NCI-H524 treated with DMSO at 0.1 percent for 48 hours (cell line): ENCODE data around the gene KDM1B.
"Not testable (repeated sequence)": the region's sequence is repeated elsewhere in the genome, so short reads cannot be mapped to it uniquely, and the experiment has no call there.

Experiments used
- DNase-seq: peaks from one replicate; lab custom pipeline; 2025; lab: John Stamatoyannopoulos, UW

The KDM1B gene

DNA sequence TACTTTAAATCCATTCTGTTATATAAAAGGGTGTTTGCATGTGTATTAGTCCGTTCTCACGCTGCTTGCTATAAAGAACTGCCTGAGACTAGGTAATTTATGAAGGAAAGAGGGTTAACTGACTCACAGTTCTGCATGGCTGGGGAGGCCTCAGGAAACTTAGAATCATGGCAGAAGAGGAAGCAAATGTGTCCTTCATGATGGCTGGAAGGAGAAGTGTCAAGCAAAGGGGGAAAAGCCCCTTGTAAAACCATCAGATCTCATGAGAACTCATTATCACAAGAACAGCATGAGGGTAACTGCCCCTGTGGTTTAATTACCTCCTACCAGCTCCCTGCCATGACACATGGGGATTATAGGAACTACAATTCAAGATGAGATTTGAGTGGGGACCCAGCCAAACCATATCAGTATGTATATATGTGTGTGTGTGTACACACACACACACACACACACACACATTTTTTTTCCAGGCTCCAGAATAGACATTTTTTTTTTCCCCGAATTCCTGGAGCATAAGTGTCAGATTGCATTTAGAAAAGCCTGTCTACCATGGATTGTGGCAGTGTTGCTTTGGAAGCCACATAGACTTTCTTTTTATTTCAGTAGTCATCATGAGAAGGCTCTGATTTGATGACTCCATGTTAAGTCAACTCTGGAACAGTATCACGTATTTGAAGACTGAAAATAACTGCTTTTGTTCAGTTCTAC, 31.5 kb downstream of the KDM1B start:
- DNase-seq = no peak

DNA sequence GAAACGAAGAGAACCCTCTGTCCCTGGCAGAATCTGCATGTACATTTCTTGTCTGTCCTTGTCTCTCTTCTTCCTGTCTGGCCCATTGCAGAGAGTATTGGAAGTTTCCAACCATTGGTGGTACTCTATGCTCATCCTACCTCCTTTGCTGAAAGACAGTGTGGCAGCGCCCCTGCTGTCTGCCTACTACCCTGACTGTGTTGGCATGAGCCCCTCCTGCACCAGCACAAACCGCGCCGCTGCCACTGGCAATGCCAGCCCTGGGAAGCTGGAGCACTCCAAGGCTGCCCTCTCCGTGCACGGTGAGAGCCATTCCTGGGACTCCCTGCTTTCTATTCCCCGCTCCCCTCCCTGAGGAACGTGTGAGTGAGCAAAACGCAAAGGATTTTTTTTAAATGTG, 32.5 kb downstream of the KDM1B start:
- no peak for DNase-seq

DNA sequence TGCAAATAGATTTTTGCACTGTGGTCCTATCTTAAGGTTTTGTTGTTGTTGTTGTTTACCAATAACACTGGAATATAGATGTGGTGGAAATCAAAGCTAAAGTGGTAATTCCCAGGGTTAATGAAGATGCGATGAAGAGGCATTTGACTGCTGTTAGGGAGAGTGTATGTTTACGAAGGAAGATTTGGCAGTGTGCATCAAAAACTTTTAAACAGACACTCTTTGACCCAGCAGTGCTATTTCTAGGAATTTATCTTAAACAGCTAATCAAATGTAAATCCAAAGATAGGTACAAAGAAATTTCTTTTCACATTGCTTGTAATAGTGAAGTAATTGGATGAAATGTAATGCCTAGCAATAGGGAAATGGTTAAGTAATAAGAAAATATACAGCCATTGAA, 34.0 kb downstream of the KDM1B start:
- DNase-seq = no peak

DNA sequence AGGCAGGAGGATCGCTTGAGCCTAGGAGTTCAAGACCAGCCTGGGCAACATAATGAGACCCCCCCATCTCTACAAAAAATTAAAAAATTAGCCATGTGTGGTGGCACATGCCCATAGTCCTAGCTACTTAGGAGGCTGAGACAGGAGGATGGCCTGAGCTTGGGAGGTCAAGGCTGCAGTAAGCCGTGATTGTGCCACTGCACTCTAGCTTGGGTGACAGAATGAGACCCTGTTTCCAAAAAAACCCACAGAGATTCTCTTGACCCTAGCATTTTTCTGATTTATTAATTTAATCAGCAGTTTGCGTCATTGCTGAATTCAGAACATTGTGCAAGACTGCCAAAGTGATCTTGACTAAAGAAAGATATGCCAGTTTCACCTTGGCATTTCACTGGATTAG, 36.8 kb downstream of the KDM1B start:
- no peak for DNase-seq

DNA sequence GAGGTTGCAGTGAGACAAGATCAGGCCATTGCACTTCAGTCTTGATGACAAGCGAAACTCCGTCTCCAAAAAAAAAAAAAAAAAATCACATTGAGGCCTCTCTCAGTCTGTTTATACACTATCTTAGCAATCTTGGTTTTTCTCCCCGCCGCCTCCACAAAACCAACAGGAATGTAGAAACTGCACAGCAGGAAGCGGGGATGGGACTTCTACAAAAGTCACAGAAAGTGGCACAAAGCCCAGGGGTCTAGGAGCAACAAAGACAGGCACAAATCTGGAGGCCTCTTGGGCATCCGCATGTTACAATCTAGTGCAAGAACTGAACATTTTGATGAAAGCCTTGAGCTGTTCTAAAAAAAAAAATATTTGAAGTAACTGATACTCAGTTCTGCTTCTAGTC, 48.6 kb downstream of the KDM1B start:
- no peak for DNase-seq

DNA sequence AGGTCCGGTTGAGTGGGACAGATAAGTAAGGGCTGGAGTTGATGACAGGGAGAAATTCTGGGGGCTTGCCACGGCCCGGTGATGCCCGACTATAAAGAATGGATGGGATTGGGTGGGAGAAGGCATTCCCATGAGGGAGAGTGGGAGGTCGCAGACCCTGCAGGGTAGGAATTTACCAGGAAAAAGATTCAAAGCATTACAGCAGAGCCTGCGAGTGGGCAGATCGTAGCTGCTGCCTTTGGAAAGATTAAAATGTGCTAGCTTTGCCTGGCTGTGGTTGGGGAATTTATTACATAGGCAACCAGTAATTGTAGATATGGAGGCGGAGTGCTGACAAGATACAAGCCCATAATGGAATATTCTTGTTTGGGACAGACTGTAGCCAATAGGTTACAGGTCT, 49.5 kb downstream of the KDM1B start:
- no peak for DNase-seq

DNA sequence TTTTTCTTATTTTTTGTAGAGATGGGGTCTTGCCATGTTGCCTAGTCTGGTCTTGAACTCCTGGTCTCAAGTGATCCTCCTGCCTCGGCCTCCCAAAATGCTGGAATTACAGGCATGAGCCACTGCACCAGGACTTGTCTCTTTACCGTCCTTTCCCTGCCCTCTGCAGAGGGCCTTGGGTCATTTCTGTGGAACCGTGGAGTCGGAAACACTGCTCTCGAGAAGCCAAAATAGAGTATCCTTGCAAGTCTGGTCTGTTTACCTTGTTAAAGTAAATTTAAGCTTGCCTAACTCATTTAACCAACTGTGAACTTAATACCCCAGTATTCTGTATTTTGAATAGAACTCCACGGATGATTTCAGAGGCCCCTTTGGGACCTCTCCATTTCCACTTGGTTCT, 51.4 kb downstream of the KDM1B start:
- DNase-seq = no peak

DNA sequence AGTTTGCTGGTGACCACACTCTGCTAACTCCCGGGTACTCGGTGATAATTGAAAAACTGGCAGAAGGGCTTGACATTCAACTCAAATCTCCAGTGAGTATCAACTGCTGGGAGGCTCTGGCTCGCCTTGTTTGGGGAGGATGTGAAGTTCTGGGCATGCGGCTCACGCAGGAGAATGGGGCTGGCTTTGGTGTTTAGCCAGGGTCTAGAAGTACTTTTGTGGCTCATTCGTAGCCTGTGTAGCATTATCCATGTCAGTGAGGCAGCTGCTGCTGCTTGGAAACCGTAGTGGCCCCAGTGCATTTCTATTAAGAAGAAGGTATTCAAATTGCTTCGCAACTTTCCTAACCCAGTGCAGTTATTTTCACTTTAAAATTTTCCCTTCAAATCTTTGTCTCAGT, 52.2 kb downstream of the KDM1B start:
- DNase-seq = no peak

DNA sequence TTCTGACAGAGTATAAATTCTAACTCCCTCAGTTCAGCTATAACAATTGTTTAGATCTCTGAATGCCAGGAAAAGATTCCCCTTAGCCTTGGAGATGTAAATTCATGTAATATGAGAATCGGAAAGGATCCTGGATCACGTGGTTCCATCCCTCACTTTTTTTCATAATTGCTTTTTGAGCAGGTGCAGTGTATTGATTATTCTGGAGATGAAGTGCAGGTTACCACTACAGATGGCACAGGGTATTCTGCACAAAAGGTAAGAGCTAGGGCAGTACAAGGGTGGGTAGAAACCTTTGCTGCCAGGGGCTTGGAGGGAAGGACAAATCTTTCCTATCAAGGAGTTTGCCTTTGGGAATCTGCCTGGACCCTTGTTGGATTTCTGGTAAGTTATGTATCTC, 52.7 kb downstream of the KDM1B start:
- peak; percentile 18 for DNase-seq

DNA sequence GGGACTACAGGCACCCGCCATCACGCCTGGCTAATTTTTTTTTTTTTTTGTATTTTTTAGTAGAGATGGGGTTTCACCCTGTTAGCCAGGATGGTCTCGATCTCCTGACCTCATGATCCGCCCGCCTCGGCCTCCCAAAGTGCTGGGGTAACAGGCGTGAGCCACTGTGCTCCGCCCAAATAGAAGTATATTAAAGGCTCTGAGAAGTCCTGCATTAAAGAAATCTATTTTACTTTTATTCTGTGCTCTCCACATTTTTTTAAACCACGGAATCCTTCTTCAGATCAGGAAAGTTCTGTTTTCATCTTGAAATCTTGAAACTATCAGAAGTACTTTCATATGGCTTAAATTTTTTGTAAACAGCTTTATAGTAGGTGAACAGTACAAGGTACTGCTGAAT, 53.6 kb downstream of the KDM1B start:
- not testable (repeated sequence) for DNase-seq

DNA sequence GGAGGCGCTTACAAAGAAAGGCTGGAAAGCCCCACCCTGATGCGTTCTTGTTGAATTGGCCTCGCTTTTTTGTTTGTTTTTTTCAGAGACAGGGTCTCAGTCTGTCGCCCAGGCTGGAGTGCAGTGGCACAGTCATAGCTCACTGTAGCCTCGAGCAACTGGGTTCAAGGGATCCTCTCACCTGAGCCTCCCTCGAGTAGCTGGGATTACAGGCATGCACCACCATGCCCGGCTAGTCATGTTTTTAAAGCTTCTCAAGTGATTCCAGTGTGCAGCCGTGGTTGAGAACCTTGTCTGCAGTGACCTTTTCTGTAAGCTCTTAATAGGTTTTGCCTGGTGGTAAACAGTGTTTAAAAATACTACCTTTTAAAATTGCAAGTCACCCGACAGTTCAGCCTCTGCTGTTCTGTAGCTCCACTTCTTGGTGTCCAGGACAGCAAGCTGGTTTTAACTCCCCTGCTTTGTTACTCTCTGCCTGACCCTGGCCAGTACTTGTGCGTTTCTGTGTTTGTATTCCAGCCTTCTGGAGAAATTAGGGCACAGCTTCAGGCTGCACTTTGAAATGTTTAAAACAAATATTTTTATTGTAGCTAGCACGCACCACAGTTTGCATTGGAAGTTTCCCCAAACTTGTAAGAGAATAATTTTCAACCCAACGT, 54.4 kb downstream of the KDM1B start:
- no peak for DNase-seq

DNA sequence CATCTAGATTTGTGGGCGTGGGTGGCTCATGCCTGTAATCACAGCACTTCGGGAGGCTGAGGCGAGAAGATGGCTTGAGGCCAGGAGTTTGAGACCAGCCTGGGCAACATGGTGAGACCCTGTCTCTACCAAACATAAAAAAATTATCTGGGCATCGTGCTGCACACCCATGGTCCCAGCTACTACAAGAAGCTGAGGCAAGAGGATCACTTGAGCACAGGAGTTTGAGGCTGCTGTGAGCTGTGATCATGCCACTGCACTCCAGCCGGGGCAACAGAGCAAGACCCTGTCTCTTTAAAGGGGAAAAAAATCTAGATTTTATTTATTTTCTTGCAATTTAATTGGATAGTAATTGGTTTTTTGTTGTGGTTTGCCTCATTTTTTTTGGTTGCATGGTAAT, 55.5 kb downstream of the KDM1B start:
- no peak for DNase-seq

DNA sequence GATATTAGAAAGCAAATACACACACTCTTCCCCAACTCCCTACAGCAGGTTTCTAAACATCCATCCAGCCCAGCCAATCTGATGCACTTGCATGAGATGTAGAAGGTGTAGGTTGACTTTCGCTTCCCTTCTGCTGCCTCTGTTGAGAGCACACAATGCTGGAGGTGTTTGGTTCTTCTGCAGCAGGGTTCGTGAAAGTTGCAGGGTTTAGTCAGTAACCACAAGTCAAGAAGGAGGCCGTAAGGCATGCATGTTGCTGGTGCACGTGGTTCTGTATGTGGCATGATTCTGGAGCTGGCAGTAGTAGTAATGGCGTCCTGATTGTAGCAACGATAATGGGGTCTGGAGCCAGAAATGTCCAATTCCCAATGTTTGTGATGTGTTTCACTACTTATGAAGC, 56.1 kb downstream of the KDM1B start:
- no peak for DNase-seq

DNA sequence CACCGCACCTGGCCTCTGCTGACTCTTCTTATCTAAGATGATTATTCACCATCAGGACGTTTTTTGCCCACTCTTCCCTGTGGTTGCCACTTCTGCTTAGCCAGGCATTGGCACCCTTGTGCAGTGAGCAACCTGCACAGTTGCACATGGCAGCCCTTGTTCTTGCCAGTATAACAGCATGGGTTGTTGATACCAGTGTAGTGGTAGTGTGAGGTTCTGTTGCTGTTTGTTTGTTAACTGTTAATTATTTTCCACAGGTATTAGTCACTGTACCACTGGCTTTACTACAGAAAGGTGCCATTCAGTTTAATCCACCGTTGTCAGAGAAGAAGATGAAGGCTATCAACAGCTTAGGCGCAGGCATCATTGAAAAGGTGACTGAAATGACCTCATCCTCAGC, 57.0 kb downstream of the KDM1B start:
- no peak for DNase-seq

DNA sequence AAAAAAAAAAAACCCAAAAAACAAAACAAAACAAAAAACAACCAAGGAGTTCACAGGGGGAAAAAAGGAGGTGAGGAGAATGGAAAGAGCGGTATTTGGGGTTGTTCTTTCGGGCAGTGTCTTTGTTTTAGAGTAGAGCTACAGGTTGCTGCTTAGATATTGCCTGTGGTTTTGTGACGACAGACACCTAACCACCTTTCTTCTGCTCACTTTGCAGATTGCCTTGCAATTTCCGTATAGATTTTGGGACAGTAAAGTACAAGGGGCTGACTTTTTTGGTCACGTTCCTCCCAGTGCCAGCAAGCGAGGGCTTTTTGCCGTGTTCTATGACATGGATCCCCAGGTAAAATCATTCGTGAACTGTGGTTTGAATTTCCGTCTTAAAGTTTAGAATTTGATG, 58.2 kb downstream of the KDM1B start:
- no peak for DNase-seq

DNA sequence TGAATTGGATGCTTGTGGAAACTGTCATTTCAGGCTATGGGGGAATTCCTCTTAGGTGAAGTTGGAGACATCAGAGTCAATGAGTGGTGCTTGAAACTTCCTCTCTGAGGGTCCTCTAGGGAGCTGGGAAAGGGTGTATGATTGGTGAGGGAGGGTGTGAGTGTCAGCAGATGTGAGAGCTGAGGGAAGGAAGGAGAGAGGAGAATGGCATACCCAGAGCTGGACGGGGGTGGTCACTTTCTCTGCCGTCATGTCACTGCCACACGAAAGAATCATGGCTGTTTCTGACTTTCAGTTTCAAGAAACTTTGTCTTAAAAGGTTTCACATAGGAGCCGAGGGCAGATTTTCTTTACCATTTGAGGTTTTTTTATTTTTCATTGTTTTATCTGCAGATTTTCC, 58.8 kb downstream of the KDM1B start:
- no peak for DNase-seq

DNA sequence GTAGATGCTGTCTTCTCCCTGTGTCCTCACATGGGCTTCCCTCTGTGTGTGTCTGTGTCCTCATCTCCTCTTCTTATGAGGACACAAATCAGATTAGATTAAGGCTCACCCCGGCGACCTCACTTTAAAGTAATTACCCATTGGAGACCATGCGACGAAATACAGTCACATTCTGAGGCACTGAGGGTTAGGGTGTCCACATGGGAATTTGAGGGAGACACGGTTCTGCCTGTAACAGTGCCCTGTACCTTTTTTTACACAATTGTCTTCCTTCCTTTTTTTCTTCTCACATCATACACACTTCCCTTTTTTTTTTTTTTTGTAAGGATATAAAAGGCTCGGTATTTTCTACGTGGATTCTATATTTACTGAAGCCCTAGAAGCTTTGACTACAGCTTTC, 60.2 kb downstream of the KDM1B start:
- no peak for DNase-seq

DNA sequence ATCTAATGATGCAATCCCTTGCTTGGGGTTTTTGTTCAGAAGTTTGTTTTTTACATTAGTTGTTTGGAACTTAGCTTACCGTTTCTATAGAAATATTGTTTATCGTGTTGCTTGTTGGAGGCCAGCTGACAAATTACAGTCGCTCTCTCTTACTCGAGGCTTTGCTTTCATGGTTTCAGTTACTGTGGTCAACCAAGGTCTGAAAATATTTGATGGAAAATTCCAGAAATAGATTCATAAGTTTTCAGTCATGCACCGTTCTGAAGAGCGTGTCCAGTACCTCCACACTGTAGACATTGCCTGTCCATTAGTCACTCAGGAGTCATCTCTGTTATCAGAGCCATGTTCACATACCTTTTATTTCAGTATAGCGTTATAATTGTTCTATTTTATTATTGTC, 61.2 kb downstream of the KDM1B start:
- DNase-seq = no peak

DNA sequence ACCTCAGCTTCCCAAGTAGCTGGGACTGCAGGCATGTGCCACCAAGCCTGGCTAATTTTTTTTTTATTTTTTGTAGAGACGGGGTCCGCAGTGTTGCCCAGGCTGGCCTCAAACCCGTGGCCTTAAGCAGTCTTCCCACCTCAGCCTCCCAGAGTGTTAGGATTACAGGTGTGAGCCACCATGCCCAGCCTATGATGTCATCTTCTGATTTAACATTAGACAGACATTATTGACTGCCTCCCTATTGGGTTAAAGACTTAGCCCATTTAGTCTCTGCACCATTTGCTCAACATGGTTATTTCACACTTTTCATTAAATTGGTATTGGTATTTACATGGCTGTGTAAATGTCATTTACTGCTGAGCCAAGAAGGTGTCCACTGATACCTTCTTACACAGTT, 63.0 kb downstream of the KDM1B start:
- DNase-seq = no peak

DNA sequence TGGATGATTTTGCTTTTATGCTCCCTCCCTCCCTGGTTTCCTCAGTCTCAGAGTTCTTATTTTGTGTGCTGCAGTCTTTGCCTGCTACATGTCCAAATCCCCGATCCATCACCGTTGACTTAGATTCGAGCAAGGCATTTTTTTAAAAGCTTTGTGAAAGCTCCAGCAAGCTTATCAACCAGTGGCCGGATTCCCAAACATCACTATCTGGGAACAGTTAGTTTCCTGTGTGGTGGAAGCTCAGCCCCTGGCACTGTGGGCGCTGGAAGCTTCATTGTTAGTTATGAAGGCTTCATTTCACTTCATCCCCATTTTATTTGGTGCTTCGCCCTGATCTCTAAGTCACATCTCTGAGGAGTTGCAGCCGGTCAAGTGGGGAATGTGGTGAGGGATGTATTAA, 64.4 kb downstream of the KDM1B start:
- no peak for DNase-seq

DNA sequence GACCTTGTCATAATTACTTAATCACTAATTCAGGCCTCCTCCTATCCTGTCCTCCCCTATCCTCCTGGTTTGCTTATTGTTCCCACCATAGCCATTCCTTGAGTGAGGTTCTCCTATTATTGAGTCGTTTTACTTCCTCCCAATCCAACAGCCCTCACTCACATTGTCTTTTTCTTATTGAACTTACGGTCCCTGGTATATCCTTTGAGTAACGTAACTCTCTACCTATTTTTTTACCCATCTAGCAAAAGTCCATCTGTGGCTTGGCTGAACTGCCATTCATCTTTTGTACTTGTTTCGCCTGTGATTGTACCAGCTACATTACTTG, 66.0 kb downstream of the KDM1B start:
- no peak for DNase-seq

DNA sequence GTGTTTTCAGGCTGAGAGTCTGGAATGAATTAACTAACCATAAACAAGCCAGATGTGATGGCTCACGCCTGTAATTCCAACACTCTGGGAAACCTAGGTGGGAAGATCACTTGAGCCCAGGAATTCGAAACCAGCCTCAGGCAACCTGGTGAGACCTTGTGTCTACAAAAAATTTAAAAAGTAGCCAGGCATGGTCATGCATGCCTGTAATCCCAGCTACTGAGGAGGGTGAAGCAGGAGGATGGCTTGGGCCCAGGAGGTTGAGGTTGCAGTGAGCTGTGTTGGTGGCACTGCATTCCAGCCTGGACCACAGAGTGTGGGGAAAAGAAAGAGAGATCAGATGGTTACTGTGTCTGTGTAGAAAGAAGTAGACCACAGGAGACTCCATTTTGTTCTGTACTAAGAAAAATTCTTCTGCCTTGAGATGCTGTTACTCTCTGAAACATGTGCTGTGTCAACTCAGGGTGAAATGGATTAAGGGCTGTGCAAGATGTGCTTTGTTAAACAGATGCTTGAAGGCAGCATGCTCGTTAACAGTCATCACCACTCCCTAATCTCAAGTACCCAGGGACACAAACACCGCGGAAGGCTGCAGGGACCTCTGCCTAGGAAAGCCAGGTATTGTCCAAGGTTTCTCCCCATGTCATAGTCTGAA, 71.4 kb downstream of the KDM1B start:
- not testable (repeated sequence) for DNase-seq

DNA sequence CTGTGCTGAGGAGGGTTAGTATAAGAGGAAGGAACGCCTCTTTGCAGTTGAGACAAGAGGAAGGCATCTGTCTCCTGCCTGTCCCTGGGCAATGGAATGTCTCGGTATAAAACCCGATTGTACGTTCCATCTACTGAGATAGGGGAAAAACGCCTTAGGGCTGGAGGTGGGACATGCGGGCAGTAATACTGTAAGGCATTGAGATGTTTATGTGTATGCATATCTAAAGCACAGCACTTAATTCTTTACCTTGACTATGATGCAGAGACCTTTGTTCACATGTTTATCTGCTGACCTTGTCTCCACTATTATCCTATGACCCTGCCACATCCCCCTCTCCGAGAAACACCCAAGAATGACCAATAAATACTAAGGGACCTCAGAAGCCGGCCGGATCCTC, 71.9 kb downstream of the KDM1B start:
- DNase-seq = not testable (repeated sequence)

DNA sequence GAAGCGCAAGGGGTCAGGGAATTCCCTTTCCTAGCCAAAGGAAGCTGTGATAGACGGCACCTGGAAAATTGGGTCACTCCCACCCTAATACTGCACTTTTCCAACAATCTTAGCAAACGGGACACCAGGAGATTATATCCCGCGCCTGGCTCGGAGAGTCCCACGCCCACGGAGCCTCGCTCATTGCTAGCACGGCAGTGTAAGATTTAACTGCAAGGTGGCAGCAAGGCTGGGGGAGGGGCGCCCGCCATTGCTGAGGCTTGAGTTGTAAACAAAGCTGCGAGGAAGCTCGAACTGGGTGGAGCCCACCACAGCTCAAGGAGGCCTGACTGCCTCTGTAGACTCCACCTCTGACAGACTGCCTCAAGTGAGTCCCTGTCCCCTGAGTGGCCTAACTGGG, 73.4 kb downstream of the KDM1B start:
- DNase-seq = not testable (repeated sequence)
